Erythroblast (primary cell): Measurements from ENCODE around the gene PTH2R.
"Not testable (repeated sequence)": the region's sequence is repeated elsewhere in the genome, so short reads cannot be mapped to it uniquely, and the experiment has no call there.

Experiments
- GATA1 ChIP-seq: IDR thresholded peaks from 2 replicates; pipeline ENCODE4 v1.6.1; 2011; ENCODE audit warnings: low read depth, mild to moderate bottlenecking, control low read depth, low read length, moderate library complexity
- POLR2A ChIP-seq: IDR thresholded peaks from 2 replicates; pipeline ENCODE4 v1.6.1; 2011; ENCODE audit warnings: mild to moderate bottlenecking, low read length

GRCh38 chr2:208482453-208483015 is 75.9 kb downstream of the PTH2R start:
- TF ChIP-seq POLR2A, GATA1: not testable (repeated sequence)
